Measurements from ENCODE around the gene WNK1.
"Not testable (repeated sequence)": the region's sequence is repeated elsewhere in the genome, so short reads cannot be mapped to it uniquely, and the experiment has no call there.

The WNK1 gene

DNA sequence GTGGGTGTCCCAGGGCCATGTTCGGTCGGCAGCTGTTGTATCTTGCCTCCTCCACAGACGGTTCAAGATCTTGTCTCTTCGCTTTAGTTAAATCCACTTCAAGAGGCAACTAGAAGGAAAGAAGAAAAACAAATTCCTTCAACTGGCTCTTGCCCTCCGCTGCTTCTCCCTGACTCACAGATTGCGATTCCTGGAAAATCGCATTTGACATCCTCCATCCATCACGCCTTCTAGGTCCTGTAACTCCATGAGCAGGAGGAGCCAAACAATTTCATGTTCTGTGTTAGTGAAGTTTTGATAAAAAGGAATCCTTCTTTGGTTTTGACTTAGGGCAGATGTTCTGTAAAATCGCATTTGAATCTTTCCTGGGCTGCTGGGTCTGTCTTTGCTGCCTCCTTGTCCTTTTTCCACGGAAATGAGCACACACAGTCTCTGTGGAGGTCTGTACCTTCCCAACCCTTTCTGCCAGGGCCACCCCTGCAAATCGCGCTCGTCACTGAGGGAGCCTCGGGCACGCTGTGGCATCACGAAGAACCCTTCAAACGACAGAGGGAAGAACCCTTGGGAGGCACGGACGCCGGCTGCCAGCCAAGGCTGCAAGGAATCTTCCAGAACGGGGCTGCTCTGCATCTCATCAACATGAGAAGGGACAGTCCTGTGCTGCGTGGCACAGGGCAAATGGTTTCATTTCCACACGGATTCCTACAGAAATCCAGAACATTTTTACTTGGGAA is 164.5 kb downstream of the WNK1 start:
- Histone ChIP-seq H3K27ac (ENCODE audit: low read depth, low read length) (peak overlapping the region; percentile 24; the same call in 1 of the 2 replicates), H3K4me3 (ENCODE audit: low read length) (no peak overlapping the region), H3K36me3 (ENCODE audit: insufficient read depth, low read length) (peaks cover 83% of the 10 kb centered on the region)

DNA sequence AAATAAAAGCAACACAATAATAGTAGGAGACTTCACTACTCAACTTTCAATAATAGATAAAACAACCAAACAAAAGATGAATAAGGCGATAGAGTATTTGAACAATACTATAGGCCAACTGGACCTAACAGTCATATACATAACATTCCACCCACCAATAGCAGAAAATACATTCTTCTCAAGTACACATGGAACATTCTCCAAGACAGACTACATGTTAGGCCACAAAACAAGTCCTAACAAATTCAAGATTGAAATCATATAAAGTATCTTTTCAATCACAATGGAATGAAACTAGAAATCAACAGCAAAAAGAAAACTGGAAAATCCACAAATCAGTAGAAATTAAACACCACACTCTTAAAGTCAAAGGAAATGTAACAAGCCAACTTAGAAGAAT is 168.3 kb downstream of the WNK1 start:
- 97% methylated on average over 1 of the region's 1 CpG for WGBS
- H3K4me1 ChIP-seq (ENCODE audit: insufficient read depth, low read length) = no peaks in the 10 kb centered on the region
- no peak overlapping the region for H3K27ac ChIP-seq (ENCODE audit: low read depth, low read length)
- H3K27me3 ChIP-seq (ENCODE audit: insufficient read depth, low read length) = no peaks in the 10 kb centered on the region
- no peak overlapping the region for H3K4me3 ChIP-seq (ENCODE audit: low read length)
- H3K9ac ChIP-seq (ENCODE audit: low read depth, low read length) = no peak overlapping the region
- peaks cover 72% of the 10 kb centered on the region for H3K36me3 ChIP-seq (ENCODE audit: insufficient read depth, low read length)
- no peaks in the 10 kb centered on the region for H3K9me3 ChIP-seq (ENCODE audit: insufficient read depth, low read depth, low read length)

More for the DNA sequence above, 164.5 kb downstream of the WNK1 start:
- WGBS = 95% methylated on average over 23 of the region's 23 CpGs
- Histone ChIP-seq H3K9ac (ENCODE audit: low read depth, low read length) (no peak overlapping the region), H3K27me3 (ENCODE audit: insufficient read depth, low read length) (no peaks in the 10 kb centered on the region), H3K4me1 (ENCODE audit: insufficient read depth, low read length) (0 out of 2 replicates have a peak, but pooled peaks cover 5% of the 10 kb centered on the region), H3K9me3 (ENCODE audit: insufficient read depth, low read depth, low read length) (no peaks in the 10 kb centered on the region)

DNA sequence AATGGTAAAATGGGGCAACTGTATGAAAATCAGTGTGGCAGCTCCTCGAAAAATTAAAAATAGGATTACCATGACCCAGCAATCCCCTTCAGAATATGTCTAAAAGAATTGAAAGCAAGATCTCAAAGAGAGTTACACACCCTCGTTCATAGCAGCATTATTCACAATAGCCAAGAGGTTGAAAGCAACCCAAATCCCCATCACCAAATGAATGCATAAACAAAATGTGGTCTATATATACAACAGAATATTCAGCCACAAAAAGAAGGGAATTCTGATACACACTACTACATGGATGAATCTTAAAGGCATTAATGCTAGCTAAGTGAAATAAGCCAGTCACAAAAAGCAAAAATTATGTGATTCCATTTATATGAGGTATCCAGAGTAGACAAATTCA is 169.9 kb downstream of the WNK1 start:
- Histone ChIP-seq H3K4me1 (ENCODE audit: insufficient read depth, low read length) (no peaks in the 10 kb centered on the region), H3K9me3 (ENCODE audit: insufficient read depth, low read depth, low read length) (no peaks in the 10 kb centered on the region), H3K9ac (ENCODE audit: low read depth, low read length) (no peak overlapping the region), H3K27ac (ENCODE audit: low read depth, low read length) (no peak overlapping the region), H3K4me3 (ENCODE audit: low read length) (no peak overlapping the region), H3K36me3 (ENCODE audit: insufficient read depth, low read length) (peaks cover 72% of the 10 kb centered on the region), H3K27me3 (ENCODE audit: insufficient read depth, low read length) (no peaks in the 10 kb centered on the region)
- WGBS = 84% methylated on average over 2 of the region's 2 CpGs

DNA sequence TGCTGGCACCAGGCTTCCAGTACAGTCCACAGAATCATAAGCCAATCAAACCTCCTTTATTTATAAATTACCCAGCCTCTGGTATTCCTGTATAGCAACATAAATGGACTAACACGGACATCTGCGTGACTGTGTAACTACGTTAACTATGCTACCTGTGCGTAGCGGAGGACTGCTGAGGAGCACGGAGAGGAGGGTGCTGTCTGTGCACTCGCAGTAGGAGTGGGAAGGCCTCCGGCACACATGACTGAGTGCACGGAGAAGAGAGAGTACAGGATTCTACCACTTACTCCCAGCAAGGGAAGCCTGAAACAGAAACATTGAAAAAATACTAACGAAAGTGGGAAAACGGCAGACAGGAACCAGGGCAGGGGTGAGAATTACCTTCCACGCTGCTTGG is 174.3 kb downstream of the WNK1 start:
- H3K9ac ChIP-seq (ENCODE audit: low read depth, low read length) = no peak overlapping the region
- H3K27me3 ChIP-seq (ENCODE audit: insufficient read depth, low read length) = no peaks in the 10 kb centered on the region
- peaks cover 85% of the 10 kb centered on the region for H3K36me3 ChIP-seq (ENCODE audit: insufficient read depth, low read length)
- H3K4me1 ChIP-seq (ENCODE audit: insufficient read depth, low read length) = no peaks in the 10 kb centered on the region
- H3K9me3 ChIP-seq (ENCODE audit: insufficient read depth, low read depth, low read length) = no peaks in the 10 kb centered on the region
- H3K4me3 ChIP-seq (ENCODE audit: low read length) = no peak overlapping the region
- no peak overlapping the region for H3K27ac ChIP-seq (ENCODE audit: low read depth, low read length)
- WGBS = 87% methylated on average over 12 of the region's 12 CpGs

DNA sequence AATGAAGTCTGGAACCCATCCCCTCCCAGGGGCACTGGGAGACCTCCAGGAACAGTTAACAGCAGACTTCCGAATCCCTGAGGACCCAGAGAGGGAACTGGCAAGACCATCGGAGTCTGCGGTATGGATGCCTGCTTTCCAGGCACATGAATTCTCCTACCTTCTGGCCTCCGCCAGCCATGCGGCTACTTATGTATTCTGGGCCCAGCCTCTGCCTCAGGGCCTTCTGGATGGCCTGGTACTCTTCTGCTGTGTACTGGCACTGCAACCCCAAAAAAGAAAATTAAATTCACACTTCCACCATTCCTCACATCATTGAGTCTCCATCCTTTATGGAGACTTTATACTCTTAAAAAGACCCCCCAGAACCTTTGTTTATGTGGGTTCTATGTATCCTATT is 178.7 kb downstream of the WNK1 start:
- Histone ChIP-seq H3K27me3 (ENCODE audit: insufficient read depth, low read length) (no peaks in the 10 kb centered on the region), H3K9me3 (ENCODE audit: insufficient read depth, low read depth, low read length) (no peaks in the 10 kb centered on the region), H3K36me3 (ENCODE audit: insufficient read depth, low read length) (peaks cover 65% of the 10 kb centered on the region), H3K9ac (ENCODE audit: low read depth, low read length) (no peak overlapping the region), H3K4me1 (ENCODE audit: insufficient read depth, low read length) (no peaks in the 10 kb centered on the region), H3K4me3 (ENCODE audit: low read length) (no peak overlapping the region), H3K27ac (ENCODE audit: low read depth, low read length) (no peak overlapping the region)
- 96% methylated on average over 5 of the region's 5 CpGs for WGBS

DNA sequence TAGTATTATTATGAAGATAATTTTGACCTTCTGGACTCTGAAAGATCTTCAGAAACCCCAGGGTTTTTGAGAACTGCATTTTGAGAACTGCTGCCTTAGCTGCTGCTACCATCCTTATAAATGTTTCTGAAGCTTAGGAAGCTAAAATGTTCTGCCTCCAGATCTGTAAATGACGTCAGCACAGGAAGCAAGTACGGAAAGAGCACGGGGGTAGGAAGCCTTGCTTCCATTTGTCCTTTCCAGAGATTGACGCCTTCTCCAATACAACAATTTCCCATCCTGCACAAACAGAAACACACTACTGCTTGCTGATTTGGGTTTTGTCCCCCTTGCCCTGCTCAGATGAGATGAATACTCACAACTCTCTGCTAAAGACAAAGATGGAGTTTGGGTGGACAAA is 179.2 kb downstream of the WNK1 start:
- H3K36me3 ChIP-seq (ENCODE audit: insufficient read depth, low read length) = peaks cover 62% of the 10 kb centered on the region
- H3K4me3 ChIP-seq (ENCODE audit: low read length) = no peak overlapping the region
- H3K27ac ChIP-seq (ENCODE audit: low read depth, low read length) = no peak overlapping the region
- no peak overlapping the region for H3K9ac ChIP-seq (ENCODE audit: low read depth, low read length)
- no peaks in the 10 kb centered on the region for H3K27me3 ChIP-seq (ENCODE audit: insufficient read depth, low read length)
- 91% methylated on average over 4 of the region's 4 CpGs for WGBS
- H3K4me1 ChIP-seq (ENCODE audit: insufficient read depth, low read length) = no peaks in the 10 kb centered on the region
- H3K9me3 ChIP-seq (ENCODE audit: insufficient read depth, low read depth, low read length) = no peaks in the 10 kb centered on the region

DNA sequence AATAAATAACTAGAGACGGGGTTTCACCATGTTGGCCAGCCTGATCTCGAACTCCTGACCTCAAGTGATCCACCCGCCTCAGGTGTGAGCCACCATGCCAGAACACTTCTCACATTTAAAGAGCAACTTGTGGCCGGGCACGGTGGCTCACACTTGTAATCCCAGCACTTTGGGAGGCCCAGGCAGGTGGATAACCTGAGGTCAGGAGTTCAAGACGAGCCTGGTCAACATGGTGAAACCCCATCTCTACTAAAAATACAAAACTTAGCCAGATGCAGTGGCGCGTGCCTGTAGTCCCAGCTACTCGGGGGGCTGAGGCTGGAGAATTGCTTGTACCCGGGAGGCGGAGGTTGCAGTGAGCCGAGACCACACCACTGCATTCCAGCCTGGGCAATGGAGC is 183.5 kb downstream of the WNK1 start:
- H3K4me3 ChIP-seq (ENCODE audit: low read length); H3K9me3 ChIP-seq (ENCODE audit: insufficient read depth, low read depth, low read length); H3K4me1 ChIP-seq (ENCODE audit: insufficient read depth, low read length); H3K9ac ChIP-seq (ENCODE audit: low read depth, low read length); H3K27ac ChIP-seq (ENCODE audit: low read depth, low read length); H3K27me3 ChIP-seq (ENCODE audit: insufficient read depth, low read length): not testable (repeated sequence)
- peaks cover 44% of the 10 kb centered on the region for H3K36me3 ChIP-seq (ENCODE audit: insufficient read depth, low read length)
- 96% methylated on average over 12 of the region's 12 CpGs for WGBS

DNA sequence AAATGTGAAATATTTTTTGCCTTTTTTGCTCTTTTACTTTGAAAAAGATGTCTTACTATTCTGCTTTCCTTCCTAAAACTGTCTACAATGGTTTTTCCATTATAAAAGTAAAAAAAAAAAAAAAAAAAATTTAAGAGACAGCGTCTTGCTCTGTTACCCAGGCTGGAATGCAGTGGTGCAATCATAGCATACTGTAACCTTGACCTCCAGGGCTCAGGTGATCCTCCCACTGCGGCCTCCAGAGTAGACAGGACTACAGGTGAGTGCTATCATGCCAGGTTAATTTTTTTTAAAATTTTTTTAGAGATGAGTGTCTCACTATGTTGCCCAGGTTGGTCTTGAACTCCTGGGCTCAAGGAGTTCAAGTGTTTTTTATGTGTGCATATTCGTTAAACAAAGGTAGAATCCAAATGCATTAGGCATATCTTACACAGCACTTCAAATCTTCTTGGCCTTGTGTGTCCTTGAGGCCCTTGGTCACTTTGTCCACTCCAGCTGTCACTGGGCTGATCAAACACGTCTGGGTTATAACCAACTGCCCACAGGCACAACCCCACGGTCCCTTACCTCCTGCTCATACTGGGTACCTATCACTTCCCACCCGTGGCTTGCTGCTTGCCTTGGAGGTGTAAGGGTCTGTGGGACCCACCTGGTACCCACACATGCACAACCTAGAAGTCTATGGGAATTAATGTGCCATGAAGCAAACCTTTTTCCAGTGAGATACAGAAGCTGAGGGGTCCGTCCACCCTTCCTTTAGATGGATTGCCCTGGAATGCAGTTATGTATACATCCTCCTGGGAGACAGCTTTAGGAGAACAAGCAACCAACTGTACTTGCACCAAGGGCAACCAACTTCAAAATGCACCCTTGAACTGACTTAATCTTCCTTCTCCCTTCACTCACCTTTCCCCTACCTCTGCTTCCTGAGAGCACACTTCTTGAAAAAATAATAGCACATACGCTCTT is 184.3 kb downstream of the WNK1 start:
- 96% methylated on average over 8 of the region's 8 CpGs for WGBS
- Histone ChIP-seq H3K4me3 (ENCODE audit: low read length) (no peak overlapping the region), H3K4me1 (ENCODE audit: insufficient read depth, low read length) (no peaks in the 10 kb centered on the region), H3K36me3 (ENCODE audit: insufficient read depth, low read length) (peaks cover 39% of the 10 kb centered on the region), H3K27me3 (ENCODE audit: insufficient read depth, low read length) (no peaks in the 10 kb centered on the region), H3K9me3 (ENCODE audit: insufficient read depth, low read depth, low read length) (no peaks in the 10 kb centered on the region), H3K27ac (ENCODE audit: low read depth, low read length) (no peak overlapping the region), H3K9ac (ENCODE audit: low read depth, low read length) (no peak overlapping the region)

DNA sequence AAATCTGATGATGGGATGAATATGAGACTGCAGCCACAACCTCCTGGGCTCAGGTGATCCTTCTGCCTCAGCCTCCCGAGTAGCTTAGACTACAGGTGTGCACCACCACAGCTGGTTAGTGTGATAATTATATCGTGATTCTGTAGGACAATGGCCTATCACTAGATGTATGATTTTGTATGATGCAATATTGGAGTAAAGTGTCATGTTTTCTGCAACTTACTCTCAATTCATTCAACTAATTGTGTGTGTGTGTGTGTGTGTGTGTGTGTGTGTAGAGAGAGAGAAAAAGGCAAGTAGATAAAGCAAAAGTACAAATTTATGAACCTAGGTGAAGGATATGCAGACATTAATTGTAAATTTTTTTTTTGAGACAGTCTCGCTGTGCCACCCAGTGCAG is 186.4 kb downstream of the WNK1 start:
- H3K27me3 ChIP-seq (ENCODE audit: insufficient read depth, low read length) = no peaks in the 10 kb centered on the region
- H3K9ac ChIP-seq (ENCODE audit: low read depth, low read length) = no peak overlapping the region
- H3K9me3 ChIP-seq (ENCODE audit: insufficient read depth, low read depth, low read length) = no peaks in the 10 kb centered on the region
- whole genome bisulfite sequencing = 94% methylated on average over 3 of the region's 3 CpGs
- H3K4me1 ChIP-seq (ENCODE audit: insufficient read depth, low read length) = no peaks in the 10 kb centered on the region
- H3K4me3 ChIP-seq (ENCODE audit: low read length) = no peak overlapping the region
- H3K27ac ChIP-seq (ENCODE audit: low read depth, low read length) = no peak overlapping the region
- H3K36me3 ChIP-seq (ENCODE audit: insufficient read depth, low read length) = peaks cover 44% of the 10 kb centered on the region

DNA sequence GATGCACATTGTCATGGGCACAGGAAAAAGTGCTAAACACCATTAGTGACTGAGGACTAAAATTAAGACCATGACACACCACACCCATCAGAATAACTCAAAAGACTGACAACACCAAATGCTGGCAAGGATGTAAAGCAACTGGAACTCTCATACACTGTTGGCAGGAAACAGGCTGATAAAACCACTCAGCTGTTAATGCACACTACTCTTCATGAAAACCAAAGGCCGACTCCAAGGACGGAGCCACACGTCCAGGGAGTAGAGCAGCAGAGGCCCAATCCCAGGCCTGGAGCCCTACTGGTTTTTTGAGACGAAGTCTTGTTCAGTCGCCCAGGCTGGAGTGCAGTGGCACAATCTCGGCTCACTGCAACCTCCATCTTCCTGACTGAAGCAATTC is 190.7 kb downstream of the WNK1 start:
- no peaks in the 10 kb centered on the region for H3K27me3 ChIP-seq (ENCODE audit: insufficient read depth, low read length)
- H3K4me3 ChIP-seq (ENCODE audit: low read length) = no peak overlapping the region
- 98% methylated on average over 6 of the region's 6 CpGs for WGBS
- H3K9me3 ChIP-seq (ENCODE audit: insufficient read depth, low read depth, low read length) = no peaks in the 10 kb centered on the region
- H3K4me1 ChIP-seq (ENCODE audit: insufficient read depth, low read length) = no peaks in the 10 kb centered on the region
- peaks cover 40% of the 10 kb centered on the region for H3K36me3 ChIP-seq (ENCODE audit: insufficient read depth, low read length)
- H3K27ac ChIP-seq (ENCODE audit: low read depth, low read length) = no peak overlapping the region
- H3K9ac ChIP-seq (ENCODE audit: low read depth, low read length) = no peak overlapping the region

DNA sequence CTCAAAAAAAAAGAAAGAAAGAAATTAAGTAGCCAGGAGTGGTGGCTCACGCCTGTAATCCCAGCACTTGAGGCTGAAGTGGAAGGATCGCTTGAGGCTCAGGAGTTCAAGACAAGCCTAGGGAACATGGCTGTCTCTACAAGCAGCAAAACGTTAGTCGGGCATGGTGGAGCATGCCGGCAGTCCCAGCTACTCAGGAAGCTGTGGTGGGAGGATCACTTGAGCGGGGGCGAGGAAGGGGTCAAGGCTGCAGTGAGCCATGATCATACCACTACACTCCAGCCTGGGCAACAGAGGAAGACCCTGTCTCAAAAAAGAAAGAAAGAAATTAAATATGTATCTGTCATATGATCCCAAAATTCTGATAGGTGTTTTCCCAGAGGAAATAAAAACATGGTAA is 191.8 kb downstream of the WNK1 start:
- Histone ChIP-seq H3K4me3 (ENCODE audit: low read length) (no peak overlapping the region), H3K9ac (ENCODE audit: low read depth, low read length) (no peak overlapping the region), H3K36me3 (ENCODE audit: insufficient read depth, low read length) (peaks cover 33% of the 10 kb centered on the region), H3K27ac (ENCODE audit: low read depth, low read length) (no peak overlapping the region), H3K9me3 (ENCODE audit: insufficient read depth, low read depth, low read length) (no peaks in the 10 kb centered on the region), H3K27me3 (ENCODE audit: insufficient read depth, low read length) (no peaks in the 10 kb centered on the region), H3K4me1 (ENCODE audit: insufficient read depth, low read length) (no peaks in the 10 kb centered on the region)
- 93% methylated on average over 7 of the region's 7 CpGs for WGBS
